Stimulated activated CD8-positive, alpha-beta memory T cell treated with anti-CD3 and anti-CD28 coated beads, Interleukin-4, amount 100 ng/mL, for 4 hours (primary cell): ENCODE data around the gene KHDRBS2.

Experiments
- DNase-seq, 2 donors: peaks; one replicate each; pipeline ENCODE4 v3.0.0-alpha.2; 2020; ENCODE audit warnings: low read depth in 2 of 2, low spot score in 1 of 2

The KHDRBS2 gene

GRCh38 chr6:62285612-62286469 lies at the start of gene KHDRBS2:
KHDRBS2 (minus strand) TSS chr6:62286225.
- peak in 1 of 2 donors; percentile 3 for DNase-seq

DNA sequence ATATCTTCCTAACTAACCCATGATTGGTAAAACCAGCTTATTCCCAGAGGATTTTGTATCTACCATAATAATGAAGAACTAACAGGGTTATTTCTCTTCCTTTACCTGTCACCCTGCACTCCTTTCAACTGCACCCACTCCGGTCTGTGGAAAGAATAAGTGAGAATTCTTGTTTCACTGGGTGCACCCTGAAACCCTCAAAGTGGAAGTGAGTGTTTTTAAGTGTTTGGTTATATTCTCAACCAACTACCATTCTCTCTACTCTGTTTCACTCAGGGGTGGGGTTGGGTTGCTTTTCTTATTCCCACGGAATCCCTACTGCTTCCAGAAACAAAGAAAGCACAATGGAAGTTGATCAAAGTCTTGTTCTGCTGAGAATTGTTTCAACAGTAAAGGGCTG lies 42.6 kb upstream of the KHDRBS2 start:
- DNase-seq, result no peak

DNA sequence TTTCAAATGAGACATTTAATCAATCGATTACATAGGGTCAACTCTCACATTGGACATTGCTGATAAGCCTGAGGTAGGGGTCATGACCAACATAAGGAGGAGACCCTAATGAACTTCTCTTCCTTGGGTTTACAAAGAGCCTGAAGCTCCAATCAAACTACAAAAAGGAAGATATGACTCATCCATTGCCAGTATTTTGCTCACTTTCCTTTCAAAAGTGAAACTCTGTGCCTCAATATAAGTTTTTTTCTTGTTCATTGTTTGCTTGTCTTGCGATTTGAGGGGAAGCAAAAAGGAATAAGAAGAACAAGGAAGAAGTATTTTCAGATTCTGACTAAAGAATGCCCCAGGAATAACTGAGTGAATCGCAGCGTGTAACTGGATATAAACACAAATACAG lies 38.8 kb upstream of the KHDRBS2 start:
- DNase-seq, result no peak

- no peak for DNase-seq
Observed at GRCh38 chr6:62323818-62324431, 37.9 kb upstream of the KHDRBS2 start.

DNA sequence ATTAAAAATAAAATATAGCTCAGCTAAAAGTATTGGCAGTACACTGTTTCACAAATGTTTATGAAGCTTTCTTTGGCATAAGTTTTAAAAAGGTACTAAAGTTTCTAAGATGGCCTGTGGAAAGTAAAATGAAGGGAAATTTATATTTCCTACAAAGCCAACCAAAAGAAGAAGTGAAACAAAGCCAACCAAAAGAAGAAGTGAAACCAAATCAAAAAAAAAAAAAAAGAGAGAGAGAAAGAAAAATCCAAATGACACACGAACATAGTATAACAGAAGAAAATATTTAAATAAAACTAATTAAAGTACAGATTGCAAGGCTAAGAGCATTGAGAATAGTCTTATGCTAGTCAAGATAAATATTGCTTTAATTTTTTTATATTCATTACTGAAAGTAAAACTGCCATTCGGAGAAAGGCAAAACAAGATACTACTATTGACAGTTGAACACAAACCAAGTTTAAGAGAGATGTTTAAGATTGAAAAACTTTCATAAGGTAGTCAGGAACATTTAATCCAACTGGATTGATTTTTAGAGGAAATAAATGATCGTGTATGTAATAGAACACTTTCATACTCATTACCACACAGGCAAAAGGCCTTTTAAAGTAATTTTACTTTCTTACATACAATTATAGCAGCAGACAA lies 12.8 kb upstream of the KHDRBS2 start:
- no peak for DNase-seq

DNA sequence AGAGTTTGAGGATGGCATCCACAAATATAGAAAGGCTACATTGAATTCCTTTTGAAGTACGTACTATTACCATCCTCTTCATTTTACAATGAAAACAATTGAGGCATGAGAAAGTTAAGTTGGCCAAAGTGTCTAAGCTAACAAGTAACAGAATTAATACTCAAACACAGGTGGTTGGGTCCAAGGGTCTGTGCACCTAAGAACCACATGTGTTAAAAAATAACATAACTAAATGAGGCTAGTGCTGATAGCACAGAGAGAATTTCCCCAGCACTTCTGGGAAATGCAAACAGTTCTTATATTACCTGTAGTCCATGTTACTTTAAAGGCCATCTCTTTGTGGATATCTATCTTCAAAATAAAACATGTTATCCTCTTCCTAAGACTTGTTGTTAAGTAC lies 10.5 kb upstream of the KHDRBS2 start:
- DNase-seq, result no peak

GRCh38 chr6:62288974-62289373 lies 2.9 kb upstream of the KHDRBS2 start:
- no peak for DNase-seq

DNA sequence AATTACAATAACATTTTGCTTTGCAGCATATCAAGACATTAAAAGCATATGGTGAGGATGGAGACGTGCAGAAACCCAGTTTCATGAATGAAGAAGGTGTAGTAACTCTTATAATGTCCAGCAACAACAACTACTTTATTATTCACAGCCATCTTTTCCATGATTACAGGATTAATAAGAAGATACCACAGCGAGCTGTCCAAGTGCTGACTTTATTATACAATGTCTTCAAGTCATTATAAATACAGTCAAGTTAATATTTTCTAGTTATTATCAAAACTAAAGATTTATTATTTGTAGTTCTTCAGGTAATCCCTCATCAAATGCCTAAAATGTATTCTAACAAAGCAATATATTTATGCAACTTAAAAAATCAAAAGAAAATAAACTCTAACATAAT lies 2.5 kb upstream of the KHDRBS2 start:
- no peak for DNase-seq

DNA sequence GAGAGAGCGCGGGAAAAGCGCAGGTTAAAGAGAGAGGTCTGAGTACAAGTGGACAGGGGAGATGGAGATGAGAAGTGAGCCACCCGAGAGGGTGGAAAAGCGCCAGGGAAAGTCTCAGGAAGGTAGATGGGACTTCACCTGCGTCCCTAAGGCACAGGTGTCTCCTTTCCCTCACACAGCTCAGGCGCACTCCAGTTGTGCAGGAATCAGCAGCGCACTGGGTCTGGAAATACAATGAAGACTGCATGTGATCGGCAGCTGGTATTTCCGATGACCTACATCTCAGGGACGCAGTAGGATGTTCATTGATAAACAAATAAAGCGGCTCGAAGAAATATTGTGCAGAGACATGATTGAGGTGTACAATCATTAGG lies 432 bp upstream of the KHDRBS2 start:
- no peak for DNase-seq

DNA sequence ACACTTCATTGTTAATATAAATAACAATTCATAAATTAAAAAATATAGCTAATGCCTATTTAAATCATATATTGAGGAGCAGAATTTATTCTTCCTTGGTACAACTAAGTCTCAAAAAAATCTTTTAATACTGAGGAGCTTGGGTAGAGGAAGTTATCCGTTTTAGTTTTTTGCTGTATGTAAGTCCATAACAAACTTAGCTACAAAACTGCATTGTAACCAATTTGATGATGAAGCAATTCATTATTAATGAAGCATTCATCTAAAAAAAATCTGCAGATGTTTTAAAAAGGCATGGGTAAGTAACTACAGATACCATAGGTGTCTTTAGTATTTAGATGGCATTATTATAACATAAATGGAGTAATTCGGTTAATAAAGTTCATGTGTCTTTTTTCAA lies 1.3 kb downstream of the KHDRBS2 start:
- no peak for DNase-seq

DNA sequence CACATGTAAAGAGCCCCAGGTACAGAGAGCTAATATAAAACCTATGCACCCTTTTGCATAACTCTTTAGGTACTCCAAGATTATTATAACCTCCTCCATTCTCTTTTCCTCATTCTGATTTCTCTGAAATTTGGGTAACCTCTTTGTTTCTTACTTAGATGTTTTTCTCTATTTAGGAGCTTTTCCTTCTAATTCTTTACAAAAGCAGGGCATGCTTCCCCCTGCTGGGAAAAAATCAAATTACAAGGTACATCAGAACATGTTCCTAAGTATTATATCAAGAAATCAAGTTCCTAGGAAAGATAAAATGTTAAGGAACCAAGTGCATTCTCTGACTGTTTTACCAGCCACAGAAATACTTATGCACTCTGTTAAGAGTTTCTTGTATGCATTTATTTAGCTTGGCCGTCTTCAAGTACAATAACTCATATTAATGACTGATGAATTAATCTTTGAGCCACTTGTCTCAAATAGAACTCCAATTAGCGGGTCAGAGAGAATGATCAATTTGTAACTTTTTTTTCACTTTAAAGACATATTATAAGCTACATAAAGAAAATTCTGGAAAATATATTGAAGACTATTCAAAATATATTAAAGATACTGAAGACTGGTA lies 2.1 kb downstream of the KHDRBS2 start:
- DNase-seq, result no peak

- DNase-seq, result no peak
Observed at GRCh38 chr6:62283365-62283764, 2.7 kb downstream of the KHDRBS2 start.

DNA sequence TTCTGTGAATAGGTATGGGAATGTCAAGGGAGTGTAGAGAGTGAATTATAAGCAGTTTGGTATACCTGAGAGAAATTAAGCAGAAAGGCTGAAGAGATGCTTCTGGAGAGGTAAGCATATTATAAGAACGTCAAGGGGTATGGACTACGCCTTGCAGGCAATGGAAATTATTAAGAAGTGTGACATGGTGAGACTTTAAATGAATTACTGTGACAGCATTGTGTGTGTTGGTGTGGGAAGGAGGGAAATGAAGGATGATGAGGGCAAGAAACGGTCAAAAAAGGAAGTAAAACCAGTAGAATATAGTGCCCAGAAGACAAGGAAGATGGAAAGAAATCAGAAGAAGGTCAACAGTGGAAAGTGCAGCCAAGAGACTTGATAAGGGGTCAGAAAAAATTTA lies 5.9 kb downstream of the KHDRBS2 start:
- no peak for DNase-seq

- no peak for DNase-seq
Observed at GRCh38 chr6:62272114-62272513, 13.9 kb downstream of the KHDRBS2 start.

DNA sequence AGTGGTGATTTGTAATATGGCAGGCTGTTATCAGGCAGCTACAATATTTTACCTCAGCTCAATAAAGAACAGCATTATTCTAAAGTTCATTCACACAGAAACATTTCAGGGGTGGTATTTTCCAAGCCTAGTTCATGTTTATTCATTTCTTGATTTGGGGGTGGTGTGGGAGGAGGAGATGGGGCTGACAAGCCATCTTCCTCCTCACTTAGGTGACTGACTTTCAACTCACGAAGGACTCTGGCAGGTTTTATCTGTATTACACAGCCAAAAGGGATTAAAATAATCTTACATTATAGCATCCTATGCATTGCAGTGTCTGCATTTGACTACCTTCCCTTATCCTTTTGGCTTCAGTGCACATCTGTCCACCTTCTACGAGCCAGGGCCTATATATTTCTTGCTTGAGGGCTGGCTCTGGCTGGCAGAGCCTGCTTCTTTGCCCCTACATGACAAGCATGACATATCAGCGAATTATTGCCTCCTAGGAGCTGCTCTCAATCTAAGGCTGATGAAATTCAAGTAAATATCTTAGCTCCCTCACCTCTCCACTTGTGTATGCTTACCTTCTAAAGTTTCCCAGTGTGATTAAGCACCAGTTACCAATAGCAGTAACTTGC lies 20.0 kb downstream of the KHDRBS2 start:
- DNase-seq, result no peak

- DNase-seq, result no peak
Observed at GRCh38 chr6:62262283-62262682, 23.7 kb downstream of the KHDRBS2 start.

DNA sequence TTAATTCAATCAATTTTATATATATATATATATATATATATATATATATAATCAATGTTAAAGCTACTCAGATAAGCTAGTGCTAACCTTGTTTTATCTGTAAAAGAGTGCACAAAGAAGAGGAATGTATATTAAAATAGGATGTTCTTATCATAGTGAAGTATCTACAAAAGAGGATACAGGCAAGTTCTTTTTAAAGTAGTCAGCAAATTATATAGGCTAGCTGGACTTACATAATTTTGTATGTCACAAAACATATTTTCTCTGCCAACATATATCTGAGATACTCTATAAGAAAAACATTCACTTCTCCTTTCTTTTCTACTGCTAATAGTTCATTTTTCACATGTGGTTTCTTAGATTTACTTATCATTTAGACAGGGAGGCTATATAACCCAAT lies 39.9 kb downstream of the KHDRBS2 start:
- DNase-seq, result no peak

GRCh38 chr6:62236784-62237183 lies 49.2 kb downstream of the KHDRBS2 start:
- no peak for DNase-seq

GRCh38 chr6:62229231-62229630 lies 56.8 kb downstream of the KHDRBS2 start:
- DNase-seq, result no peak

GRCh38 chr6:62217866-62218265 lies 68.2 kb downstream of the KHDRBS2 start:
- DNase-seq, result no peak

DNA sequence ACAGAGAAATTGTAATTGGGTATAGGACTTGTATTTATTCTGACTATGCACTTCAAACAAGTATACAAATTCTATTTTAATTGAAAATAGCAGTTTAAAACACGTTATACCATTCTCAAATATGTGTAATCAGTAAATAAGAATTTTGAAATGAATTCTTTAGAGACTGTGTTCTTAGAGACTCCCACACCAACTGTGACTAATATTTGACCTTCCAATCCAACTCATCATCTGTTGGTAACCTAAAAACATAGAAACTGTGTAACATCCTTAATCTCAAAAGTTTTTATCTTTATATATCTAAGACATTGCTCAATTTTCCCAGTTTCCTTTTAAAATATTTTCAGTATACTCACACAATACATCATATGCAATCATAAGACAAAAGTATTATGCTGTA lies 83.9 kb downstream of the KHDRBS2 start:
- DNase-seq, result no peak
